Stomach (tissue), 4 donors: ENCODE data around the gene GALP.

Experiments
- EP300 ChIP-seq: sonication (generic); formaldehyde crosslinking; IDR thresholded peaks from one replicate; pipeline ENCODE4 v1.6.1; 2017; ENCODE audit warnings: antibody characterized with exemption
- POLR2A ChIP-seq, 4 donors: fragments of 450-650 bp; IDR thresholded peaks; one replicate each; pipeline ENCODE4 v1.6.1; 2016; ENCODE audit warnings: antibody characterized with exemption in 4 of 4, control low read depth in 2 of 4, mild to moderate bottlenecking in 1 of 4, moderate library complexity in 1 of 4
- POLR2AphosphoS5 ChIP-seq, 3 donors: sonication (generic); formaldehyde crosslinking; IDR thresholded peaks; one replicate each; pipeline ENCODE4 v1.6.1; 2016; ENCODE audit warnings: antibody characterized with exemption in 3 of 3
- TF ChIP-seq, protein P1 (sequence below), 7 experiments: fragments of 450-650 bp in 4 of 7; fragments of 200-600 bp in 3 of 7; sonication (generic) in 3 of 7; IDR thresholded peaks; one replicate each; pipeline ENCODE4 v1.5.1; 2016 to 2019; ENCODE audit warnings: antibody characterized with exemption in 7 of 7, control low read depth in 2 of 7, mild to moderate bottlenecking in 1 of 7

DNA sequence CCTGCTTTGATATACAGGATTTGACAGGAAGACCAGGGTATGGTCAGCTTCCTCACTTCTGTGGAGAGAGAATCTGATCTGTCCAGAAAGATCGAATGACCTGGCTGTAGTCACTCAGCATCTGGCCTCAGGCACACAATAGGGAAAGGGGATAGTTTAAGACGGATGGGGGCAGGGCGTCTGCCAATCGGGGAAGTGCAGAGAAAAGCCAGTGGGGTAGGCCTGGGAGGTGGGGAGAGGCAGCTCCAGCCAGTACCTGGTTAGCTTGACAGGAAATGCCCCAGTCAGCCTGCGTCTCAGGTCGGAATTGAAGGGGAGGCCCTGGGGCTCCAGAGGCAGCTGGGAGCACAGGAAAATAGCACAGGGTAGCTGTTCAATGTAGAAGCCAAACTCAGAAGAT, 22.3 kb upstream of the GALP start:
- TF ChIP-seq, protein P1, sequence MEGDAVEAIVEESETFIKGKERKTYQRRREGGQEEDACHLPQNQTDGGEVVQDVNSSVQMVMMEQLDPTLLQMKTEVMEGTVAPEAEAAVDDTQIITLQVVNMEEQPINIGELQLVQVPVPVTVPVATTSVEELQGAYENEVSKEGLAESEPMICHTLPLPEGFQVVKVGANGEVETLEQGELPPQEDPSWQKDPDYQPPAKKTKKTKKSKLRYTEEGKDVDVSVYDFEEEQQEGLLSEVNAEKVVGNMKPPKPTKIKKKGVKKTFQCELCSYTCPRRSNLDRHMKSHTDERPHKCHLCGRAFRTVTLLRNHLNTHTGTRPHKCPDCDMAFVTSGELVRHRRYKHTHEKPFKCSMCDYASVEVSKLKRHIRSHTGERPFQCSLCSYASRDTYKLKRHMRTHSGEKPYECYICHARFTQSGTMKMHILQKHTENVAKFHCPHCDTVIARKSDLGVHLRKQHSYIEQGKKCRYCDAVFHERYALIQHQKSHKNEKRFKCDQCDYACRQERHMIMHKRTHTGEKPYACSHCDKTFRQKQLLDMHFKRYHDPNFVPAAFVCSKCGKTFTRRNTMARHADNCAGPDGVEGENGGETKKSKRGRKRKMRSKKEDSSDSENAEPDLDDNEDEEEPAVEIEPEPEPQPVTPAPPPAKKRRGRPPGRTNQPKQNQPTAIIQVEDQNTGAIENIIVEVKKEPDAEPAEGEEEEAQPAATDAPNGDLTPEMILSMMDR (IDR thresholded peaks at IDR 0.05): no peak
- TF ChIP-seq POLR2A (IDR thresholded peaks at IDR 0.05) (no peak), POLR2AphosphoS5 (IDR thresholded peaks at IDR 0.05) (no peak), EP300 (no peak)
